DMS153 (cell line): Measurements from ENCODE around the gene CHST11.

Experiments
- DNase-seq: peaks from one replicate; lab custom pipeline; 2025; lab: John Stamatoyannopoulos, UW

The CHST11 gene

DNA sequence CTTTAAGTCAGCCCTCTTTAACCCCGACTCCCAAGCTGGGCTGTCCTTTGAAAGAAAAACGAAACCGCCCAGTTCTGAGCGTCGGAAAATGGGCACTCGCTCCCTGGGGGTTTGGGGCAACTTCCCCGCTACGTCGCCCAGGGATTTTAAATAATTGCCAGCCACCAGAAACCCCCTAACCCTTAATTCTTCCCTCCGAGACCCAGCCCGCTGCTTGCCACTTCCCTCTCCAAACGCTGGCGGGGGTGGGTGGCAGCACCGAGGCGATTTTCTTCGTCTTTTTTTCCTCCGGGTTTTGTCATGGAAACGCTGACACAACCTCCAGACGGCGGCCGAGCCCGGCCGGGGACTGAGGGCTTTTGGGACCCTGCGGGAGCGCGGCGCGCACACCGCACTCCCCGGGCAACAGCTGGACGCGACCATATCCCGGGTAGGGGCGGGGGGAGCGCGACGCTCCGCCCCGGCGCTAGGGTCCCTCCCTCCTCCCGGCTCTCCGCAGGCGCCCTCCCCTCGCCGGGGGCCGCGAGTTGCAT lies at the start of gene CHST11:
TSS of gene CHST11 (plus strand) at position 532 of the 533 bp plus-strand sequence.
- peak; percentile 51 for DNase-seq

DNA sequence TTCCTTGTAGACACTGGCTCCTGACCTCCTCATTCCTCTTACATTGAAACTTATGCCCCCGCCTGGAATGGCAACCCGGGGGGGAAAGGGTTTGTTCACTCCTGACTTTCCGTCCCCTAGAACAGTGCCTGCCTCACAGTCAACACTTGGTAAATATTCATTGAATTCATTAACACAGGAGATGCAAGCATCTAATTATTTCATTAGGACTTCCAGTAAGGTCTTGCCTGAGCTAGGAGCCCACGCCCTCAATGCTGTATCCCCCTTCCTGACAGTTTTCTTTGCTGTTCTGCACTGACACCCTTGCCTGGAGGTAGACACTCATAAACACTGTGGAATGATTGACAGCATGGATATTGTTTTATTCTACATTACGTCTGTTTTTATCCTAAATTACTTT lies 49.3 kb upstream of the CHST11 start:
- DNase-seq, result no peak

DNA sequence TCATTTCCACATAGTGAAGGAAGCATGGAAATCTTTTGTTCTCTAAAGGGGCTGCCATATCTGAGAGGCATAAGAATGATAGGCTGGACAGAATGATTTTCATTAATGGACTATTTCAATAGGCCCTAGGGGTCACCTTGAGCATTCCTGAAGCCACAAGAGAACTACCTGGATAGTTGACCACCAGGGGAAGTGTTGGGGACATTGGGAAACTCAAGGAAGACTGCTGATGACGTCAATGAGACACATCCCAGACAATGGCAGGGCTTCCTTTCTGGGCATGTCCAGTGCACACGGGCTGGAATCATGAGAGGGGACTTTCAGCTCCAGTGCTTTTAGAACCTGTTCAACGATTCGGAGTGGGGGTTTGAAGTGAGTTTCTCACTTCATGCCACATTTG lies 48.8 kb upstream of the CHST11 start:
- DNase-seq, result no peak

DNA sequence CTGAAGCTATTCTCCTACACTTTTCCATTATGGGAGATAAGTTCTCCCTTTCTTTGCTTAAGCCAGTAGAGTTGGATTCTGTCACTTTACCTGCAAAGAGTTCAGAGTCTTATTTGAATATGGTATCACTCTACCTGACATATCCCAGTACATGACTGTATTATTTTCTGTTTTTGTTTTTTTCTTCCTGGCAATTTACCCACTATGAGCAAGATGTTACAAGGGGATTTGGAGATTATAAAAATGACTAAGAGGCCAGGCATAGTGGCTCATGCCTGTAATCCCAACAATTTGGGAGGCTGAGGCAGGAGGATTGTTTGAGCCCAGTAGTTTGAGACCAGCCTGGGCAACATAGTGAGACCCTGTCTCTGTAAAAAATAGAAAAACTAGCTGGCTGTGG lies 46.4 kb upstream of the CHST11 start:
- no peak for DNase-seq

DNA sequence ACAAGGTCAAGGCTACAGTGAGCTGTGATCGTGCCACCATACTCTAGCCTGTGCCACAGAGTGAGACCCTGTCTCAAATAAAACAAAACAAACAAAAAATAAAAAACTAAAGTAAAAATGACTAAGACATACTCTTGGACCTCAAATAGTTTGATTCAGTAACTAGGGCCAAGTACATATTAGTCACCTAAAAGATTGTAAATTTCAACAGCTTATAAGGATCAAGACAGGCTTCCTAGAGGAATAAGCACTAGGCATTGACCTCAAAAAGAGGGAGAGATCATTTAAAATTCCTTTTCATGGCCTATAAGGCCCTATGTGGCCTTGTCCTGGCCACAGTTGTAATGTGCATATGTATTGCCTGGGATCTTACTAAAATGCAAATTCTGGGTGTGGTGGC lies 46.0 kb upstream of the CHST11 start:
- no peak for DNase-seq

DNA sequence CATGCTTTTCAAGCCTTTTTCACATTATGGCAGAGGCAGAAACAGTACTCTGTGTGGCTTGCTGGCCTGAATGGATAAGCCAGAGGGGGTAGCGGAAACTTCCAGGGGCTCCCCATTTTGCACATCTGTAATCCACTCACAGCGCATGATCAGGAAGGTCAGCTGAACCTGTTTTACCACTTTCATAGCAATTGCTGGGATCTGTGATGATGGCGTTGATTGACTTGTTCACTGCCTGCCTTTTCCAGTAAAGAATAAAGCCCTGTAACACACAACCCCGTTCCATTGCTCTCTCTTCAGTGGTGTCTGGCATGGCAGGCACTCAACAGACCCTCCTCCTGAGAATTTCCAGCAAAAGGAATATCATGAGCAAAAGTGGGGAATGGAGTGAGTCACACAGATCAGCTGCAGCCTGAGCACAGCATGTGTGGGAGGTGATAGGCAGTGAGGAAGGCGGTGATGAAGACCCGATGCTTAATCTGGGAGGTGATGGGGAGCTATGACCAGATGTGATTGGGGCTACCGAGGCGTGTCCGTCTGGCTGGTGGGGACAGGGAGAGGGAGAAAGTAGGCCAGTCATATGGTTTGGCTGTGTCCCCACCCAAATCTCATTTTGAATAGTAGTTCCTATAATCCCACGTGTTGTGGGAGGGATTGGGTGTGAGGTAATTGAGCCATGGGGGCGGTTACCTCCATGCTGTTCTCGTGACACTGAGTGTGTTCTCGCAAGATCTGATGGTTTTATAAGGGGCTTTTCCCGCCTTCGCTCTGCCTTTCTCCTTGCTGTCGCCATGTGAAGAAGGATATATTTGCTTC lies 44.7 kb upstream of the CHST11 start:
- no peak for DNase-seq

DNA sequence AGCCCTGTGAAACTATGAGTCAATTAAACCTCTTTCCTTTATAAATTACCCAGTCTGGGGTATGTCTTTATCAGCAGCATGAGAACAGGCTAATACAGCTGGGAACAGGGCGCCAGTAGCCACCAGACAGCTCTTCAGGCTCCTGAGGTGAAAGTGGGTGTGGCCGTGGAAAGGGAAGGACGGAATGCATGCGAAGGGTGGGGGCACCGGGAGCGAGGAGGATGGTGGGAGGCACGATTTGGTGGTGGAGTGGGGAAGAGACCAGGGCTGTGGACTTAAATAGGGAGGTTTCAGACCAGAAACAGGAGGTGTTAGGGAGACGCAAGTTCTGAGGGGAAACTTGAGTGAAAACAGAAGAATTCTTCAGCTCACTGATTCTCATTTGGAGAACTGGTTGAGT lies 44.1 kb upstream of the CHST11 start:
- DNase-seq, result no peak

DNA sequence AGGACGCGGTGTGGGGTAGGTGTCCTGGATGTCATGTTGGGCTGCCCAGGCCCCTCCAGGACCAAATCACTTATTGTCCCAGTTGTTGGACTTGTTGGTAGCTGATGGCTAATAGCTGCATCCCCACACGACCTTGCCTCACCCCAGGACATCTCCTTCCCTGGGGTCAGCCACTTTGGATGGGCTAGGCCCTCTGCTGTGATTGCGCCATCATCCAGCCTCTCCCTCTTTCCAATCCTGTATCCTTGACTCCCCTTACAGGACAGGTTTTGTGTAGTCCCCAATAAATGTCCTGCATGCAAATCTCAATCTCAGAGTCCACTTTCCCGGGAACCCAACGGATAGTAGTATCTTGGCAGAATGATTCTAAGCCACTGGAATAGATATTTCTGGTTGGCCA lies 43.4 kb upstream of the CHST11 start:
- DNase-seq, result no peak

DNA sequence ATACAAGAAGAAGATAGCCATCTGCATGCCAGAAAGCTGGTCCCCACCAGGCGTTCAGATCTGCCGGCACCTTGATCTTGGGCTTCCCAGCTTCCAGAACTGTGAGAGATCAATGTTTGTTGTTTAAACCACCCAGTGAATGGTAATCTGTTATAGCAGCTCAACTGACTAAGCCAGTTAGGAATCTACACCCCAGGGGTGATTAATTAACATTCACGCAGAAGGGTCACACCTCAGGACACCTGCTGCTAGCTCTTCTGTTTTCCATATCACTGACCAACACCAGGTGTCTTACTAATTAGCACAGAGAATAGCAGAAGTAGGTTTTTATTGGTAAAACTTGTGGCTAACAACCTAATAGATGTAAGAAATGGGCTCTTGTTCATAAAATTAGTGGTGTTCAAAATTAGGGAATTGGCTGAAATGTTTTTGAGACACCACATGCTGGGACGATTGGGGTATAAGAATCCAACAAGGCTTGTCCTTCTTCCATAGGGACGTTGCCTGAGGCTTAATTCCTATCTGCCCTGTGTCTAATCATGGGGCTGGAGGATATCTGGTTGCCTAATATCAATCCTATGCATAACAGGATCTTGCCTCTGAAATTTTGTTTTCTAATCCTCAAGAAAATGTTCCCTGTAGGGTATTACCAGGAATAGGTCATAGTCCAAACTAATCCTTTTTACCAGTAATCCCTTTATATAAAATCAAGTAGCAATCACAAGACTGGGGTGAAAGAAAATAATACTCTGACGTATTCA lies 42.0 kb upstream of the CHST11 start:
- DNase-seq, result no peak

DNA sequence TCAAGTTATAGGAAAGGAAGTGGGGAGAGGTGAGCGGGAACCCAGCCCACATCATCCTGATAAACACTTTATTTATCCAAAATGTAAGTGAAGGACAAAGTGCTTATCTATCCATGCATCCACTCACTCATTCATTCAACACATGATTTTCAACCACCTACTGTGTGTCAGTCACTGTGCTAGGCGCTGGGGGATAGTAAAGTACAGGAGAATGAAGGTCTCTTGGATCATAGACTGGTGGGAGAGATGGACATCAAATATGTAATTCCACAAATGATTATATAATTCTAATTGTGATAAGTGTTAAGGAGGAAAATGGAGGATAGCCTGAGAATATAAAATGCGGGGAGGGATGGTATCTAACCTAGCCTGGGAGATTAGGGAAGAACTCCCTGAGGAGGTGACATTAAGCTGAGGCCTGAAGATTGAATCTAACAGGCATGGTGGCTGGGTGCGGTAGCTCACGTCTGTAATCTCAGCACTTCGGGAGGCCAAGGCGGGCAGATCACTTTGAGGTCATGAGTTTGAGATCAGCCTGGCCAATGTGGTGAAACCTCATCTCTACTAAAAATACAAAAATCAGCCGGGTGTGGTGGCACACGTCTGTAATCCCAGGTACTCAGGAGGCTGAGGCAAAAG lies 41.3 kb upstream of the CHST11 start:
- no peak for DNase-seq

DNA sequence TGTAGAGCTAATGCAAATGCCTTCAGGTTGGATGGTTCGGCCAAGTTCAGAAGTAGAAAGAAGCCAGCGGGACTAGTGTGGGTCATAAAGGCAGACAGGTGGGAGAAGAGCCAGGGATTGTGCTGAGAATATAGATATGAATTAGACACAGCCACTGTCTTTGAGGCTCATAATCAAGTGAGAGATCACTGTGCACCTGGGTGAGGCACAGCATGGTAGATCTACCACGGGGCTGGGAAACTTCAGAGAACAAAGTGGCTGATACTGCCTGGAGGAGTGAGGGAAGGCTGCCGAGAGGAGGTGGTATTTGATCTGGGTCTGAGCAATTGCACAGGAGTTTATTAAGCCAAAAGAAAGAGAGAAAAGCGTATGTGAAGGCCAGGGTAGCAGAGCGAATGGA lies 40.6 kb upstream of the CHST11 start:
- no peak for DNase-seq

DNA sequence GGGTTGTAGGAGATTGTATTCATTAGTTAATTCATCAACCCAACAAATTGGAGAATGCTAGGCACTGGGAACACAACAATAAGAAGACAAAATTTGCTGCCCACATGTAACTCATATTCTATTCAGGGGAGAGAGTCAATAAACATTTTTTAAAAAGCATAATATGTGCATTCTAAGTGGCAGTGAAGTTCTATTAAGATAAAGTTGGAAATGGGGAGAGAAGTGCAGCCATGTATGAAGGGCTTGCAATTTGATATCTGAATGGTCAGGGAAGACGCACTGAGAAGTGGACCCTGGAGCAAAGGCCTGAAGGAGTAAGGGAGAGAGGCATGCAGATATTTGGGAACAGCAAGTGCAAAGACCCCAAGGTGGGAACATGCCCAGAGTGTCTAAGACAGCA lies 40.2 kb upstream of the CHST11 start:
- DNase-seq, result no peak

DNA sequence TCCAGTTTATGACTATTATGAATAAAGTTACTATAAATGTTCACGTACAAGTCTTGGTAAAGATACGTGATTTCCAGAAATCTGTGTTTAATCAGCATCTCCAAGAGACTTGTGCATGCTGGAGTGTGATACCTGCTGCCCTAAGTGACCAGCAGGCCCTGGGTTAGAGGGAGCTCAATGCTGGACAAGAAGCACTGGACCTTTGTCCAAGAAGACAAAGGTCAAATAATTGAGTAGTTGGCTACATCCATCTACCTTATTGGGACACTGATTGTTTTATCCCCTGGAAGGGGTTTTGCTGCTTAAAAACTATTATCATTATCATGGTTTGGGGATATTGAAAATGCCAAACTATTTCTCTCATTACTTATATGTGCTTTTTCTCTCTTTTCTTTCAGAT lies 37.0 kb upstream of the CHST11 start:
- DNase-seq, result no peak

DNA sequence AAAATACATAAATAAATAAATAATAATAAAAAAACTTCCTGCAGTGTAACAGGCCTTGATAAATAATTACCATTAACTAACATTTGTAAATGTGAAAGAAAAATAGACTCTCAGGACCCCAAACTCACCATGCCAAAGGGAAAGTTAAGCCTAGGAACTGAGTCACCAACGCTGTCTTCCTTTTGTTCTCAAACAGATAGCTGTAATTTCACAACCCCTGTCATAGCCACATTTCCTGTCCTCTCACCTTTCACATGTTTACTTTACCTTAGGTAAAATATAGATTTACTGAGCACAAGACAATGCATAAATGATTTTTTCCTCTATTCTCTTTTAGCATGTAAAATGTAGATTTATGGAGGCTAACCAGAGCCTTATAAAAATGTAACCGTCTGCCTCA lies 35.9 kb upstream of the CHST11 start:
- no peak for DNase-seq

DNA sequence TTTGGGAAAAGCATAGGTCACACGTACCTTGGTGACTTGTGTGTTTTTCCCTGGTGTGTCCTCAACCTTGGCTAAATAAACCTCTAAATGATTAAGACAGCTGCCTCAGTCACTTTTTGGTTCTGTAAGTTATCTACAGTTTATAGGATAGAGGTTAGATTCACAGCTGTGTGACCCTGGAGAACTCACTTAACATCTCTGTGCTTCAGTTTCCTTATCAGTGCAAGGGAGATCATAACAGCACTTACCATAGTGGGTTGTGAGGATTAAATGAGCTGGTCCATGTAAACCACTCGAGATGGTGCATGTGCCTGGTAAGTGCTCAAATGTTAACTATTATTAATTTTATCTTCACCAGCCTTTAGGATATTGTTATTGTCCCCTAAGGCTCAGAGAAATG lies 35.4 kb upstream of the CHST11 start:
- no peak for DNase-seq

DNA sequence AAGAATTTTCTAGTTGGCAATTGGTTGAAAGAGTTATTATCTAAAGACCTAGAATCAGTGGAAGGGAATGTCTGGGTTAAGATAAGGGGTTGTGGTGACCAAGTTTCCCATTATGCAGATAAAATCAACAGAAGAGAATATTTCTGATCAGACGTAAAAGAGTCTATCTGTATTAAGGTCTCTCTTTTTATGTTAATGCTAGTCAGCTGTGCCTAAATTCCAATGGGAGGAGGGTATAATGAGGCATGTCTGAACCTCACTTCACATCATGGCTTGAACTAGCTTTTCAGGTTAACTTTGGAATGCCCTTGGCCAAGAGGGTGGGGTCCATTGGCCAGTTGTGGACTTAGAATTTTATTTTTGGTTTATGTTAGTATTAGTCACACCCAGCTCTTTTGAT lies 34.3 kb upstream of the CHST11 start:
- no peak for DNase-seq

DNA sequence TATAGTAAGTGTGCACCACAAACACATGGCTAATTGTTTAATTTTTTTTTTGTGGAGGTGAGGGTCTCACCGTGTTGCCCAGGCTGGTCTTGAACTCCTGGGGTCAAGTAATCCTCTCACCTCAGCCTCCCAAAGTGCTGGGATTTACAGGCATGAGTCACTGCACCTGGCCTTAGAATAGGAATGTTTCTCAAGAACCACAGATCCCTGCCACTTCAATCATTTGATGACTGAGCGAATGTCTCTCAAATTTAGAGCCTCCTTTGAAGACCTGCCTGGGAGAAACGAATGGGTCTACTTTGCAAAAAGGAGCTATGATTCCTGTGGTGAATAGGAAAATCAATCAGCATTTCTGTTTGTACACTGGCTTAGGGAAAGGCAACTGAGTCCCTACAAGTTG lies 33.5 kb upstream of the CHST11 start:
- DNase-seq, result no peak

DNA sequence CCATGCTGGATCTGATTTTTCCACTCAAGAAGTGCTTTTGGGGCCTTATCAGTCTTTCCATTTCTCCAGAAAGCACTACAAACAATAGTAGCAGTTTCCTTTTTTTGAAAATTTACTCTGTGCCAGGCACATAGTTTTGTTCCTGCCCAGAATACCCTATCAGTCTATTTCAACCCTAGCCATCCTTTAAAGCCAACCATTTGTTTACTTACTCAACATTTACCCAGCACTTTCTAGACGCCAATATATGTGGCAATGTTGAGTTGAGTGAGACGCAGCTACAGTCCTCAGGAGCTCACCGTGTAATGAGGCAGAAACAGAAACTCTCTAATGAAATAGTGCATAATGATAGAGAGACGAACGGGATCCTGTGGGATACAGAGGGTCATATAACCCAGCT lies 32.9 kb upstream of the CHST11 start:
- peak; percentile 33 for DNase-seq

DNA sequence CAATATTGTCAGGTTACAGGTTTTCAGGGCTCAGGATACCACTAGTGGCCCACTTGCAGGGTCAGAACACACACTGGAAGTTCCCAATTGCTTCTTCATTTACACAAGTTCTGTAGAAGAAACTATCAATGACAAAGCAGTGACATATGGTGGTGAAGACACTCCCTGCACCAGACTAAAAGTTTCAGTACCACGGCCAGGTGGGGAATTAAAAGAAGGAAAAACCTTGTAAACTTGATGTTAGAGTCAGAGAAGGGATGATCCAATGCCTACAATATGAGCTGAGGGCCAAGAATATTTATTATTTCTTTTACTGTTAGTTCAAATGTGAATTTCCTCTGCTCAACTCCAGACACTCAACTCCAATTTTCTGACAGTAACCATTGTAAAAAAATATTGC lies 31.8 kb upstream of the CHST11 start:
- no peak for DNase-seq

DNA sequence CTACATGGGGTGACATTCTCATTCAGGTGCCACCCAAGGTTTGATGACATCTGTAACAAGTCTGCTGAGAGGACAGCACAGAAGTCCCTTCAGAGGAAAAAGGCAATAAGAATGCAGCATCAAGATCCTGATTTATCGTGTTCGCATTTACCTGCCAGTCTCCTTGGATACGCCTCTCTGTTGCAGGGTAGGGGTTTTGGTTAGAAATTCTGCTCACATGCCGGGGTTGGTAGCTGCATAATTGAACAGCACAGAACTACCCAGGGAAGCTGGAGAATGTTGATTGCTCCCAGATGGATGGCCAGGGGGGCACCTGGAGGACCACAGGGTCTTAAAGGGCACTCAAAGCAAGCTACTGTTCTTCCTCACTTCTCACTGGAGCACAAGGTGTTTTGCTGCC lies 31.1 kb upstream of the CHST11 start:
- no peak for DNase-seq

DNA sequence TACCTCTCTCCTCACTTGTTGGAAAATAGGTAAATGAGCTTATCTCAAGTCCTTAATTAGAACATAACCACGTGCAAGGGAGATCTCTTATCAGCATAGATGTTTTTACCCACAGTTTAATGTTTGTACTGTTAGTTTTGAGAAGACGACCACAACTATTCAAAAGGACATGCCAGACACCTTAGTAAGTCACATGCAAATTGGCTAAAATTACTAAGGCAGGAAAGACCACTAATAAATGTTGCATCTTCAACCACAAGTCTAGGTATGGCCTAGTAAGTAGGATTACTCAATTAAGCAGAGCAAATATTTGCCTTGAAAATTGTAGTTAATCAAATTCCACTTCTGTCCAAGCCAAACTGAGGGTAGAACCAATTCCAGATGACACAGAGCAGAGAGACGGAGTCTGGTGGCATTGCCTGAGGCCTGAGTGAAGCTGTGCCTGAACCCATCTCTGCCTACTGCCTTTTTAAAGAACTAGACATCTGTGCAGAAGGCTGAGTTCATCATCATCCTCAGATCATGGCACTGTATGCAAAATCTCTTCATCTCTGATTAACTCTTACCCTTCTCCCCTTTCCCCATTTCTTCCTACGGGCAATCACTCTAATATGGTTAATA lies 29.7 kb upstream of the CHST11 start:
- DNase-seq, result no peak

DNA sequence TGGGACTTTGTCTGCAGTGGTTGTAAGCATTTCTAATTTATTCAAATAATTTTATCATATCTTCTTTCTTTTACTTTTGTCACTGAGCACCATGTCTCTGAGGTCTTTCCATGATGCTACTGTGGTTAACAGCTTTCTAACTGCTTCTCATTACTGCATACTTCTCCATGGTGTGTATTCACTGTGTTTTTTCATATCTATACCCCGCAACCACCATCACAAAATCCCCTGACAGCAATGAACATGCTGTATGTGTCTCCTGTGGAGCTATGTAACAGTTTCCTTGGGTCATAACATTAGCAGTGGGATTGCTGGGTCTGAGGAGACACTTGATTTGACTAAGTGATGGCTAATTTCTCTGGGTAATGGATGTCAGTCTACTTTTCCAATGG lies 29.2 kb upstream of the CHST11 start:
- DNase-seq, result no peak
